ENCODE measurements around the gene PPP1R13B. TPM values are rescaled to one million over a fixed set of nuclear protein-coding genes. Genes with fewer than 3 reads are reported as not detected.

The PPP1R13B gene
- polyA plus RNA-seq, 1 donor (not counting 4 experiments of a cell fraction or from before 2014, with no cell fraction given), result 7.7 TPM

DNA sequence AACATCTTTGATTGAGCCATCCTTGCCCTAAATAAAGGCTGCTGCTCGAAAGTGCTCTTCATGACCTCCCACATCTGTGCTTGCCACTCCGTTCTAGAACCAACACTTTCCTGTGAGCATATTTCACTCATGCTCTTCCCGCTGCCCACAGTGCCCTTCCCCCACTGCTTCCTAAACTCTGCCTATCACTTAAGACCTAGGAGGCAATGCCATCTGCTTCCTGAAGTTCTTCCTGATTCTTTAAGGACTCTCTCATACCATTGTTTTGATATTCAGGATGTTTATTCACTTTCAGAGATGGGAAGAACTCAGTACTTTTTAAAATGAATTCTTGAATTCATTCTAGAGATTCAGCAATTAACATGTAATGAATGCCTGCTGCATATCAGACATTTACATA lies 81.8 kb downstream of the PPP1R13B start:
- no peaks in the 10 kb centered on the region for H3K9me1 ChIP-seq (ENCODE audit: control insufficient read depth, extremely low read depth, insufficient read depth, low read length)
- H3K9me3 ChIP-seq (ENCODE audit: control insufficient read depth, low read depth, low read length), result no peaks in the 10 kb centered on the region
- H3K9ac ChIP-seq (ENCODE audit: control insufficient read depth, extremely low read depth, insufficient read depth, low read length), result no peak overlapping the region
- peaks cover 0 to 2% of the 10 kb centered on the region in 2 experiments for H3K36me3 ChIP-seq (ENCODE audit: control insufficient read depth in 2 of 2, extremely low read depth in 1 of 2, insufficient read depth in 2 of 2, low read length in 2 of 2)
- H3K4me3 ChIP-seq (ENCODE audit: control insufficient read depth in 2 of 3, extremely low read depth in 1 of 3, insufficient read depth in 2 of 3, low read depth in 1 of 3, low read length in 3 of 3), result no peak overlapping the region
- H3K4me2 ChIP-seq (ENCODE audit: control insufficient read depth, extremely low read depth, insufficient read depth, low read depth, low read length), result no peak overlapping the region
- H3K79me2 ChIP-seq (ENCODE audit: control insufficient read depth, insufficient read depth, low read length), result no peaks in the 10 kb centered on the region
- no peak overlapping the region for H3K27ac ChIP-seq (ENCODE audit: control insufficient read depth, insufficient read depth, low read length)
- dilution Hi-C loops (cut with MboI; ENCODE audit: extremely low pct_ligation_motif_present, low sequenced_read_pairs), result no loop called here
- TF ChIP-seq EZH2 (IDR thresholded peaks at IDR 0.05; ENCODE audit: low read length), result no peak
- TF ChIP-seq, protein P1, sequence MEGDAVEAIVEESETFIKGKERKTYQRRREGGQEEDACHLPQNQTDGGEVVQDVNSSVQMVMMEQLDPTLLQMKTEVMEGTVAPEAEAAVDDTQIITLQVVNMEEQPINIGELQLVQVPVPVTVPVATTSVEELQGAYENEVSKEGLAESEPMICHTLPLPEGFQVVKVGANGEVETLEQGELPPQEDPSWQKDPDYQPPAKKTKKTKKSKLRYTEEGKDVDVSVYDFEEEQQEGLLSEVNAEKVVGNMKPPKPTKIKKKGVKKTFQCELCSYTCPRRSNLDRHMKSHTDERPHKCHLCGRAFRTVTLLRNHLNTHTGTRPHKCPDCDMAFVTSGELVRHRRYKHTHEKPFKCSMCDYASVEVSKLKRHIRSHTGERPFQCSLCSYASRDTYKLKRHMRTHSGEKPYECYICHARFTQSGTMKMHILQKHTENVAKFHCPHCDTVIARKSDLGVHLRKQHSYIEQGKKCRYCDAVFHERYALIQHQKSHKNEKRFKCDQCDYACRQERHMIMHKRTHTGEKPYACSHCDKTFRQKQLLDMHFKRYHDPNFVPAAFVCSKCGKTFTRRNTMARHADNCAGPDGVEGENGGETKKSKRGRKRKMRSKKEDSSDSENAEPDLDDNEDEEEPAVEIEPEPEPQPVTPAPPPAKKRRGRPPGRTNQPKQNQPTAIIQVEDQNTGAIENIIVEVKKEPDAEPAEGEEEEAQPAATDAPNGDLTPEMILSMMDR (optimal IDR thresholded peaks at IDR 0.05 in 1 of 3, IDR thresholded peaks at IDR 0.05 in 1 of 3, conservative IDR thresholded peaks at IDR 0.05 in 1 of 3; ENCODE audit: extremely low read depth in 1 of 3, insufficient read depth in 2 of 3, low read length in 3 of 3), result no peak
- DNase-seq (ENCODE audit: low read depth, low spot score) (no peak), FAIRE-seq (no peak)
- no peaks in the 10 kb centered on the region for H4K20me1 ChIP-seq (ENCODE audit: control insufficient read depth, extremely low read depth, insufficient read depth, low read length)
- no peak overlapping the region for H2AFZ ChIP-seq (ENCODE audit: control insufficient read depth, low read length)
- no peaks in the 10 kb centered on the region for H3K4me1 ChIP-seq (ENCODE audit: control insufficient read depth, extremely low read depth, insufficient read depth, low read length)
- no peaks in the 10 kb centered on the region for H3K27me3 ChIP-seq (ENCODE audit: control insufficient read depth, extremely low read depth, insufficient read depth, low read length)

DNA sequence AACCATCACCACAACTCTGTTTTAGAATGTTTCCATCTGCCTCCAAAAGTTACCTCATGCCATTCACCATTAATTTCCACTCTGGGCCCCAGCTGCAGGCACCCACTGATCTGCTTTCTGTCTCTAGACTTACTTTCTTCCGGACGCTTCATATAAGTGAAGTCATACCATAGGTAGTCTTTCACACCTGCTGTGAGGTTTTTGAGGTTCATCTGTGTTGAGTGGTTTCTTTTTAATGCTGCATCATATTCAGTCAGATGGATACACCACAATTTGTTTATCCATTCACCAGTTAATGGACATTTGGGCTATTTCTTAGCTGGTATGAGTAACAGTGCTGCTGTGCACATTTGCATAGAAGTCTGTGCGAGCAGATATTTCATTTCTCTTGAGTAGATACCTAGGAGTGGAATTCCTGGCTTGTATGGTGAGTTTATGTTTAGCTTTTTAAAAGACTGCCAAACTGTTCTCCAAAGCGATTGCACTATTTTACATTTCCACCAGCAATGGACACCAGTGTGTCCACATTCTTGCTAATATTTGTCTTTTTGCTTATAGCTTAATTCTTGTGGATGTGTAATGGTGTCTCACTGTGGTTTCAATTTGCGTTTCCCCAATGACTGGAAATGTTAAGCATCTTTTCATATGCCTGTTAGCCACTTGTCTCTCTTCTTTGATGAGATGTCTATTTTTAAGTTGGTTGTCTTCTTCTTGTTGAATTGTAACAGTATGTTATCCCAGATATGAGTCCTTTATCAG lies 83.5 kb downstream of the PPP1R13B start:
- Histone ChIP-seq H3K36me3 (ENCODE audit: control insufficient read depth in 2 of 2, extremely low read depth in 1 of 2, insufficient read depth in 2 of 2, low read length in 2 of 2) (peaks cover 0 to 2% of the 10 kb centered on the region in 2 experiments), H3K27ac (ENCODE audit: control insufficient read depth, insufficient read depth, low read length) (no peak overlapping the region), H4K20me1 (ENCODE audit: control insufficient read depth, extremely low read depth, insufficient read depth, low read length) (no peaks in the 10 kb centered on the region), H3K4me3 (ENCODE audit: control insufficient read depth in 2 of 3, extremely low read depth in 1 of 3, insufficient read depth in 2 of 3, low read depth in 1 of 3, low read length in 3 of 3) (no peak overlapping the region), H3K4me2 (ENCODE audit: control insufficient read depth, extremely low read depth, insufficient read depth, low read depth, low read length) (no peak overlapping the region), H3K9ac (ENCODE audit: control insufficient read depth, extremely low read depth, insufficient read depth, low read length) (no peak overlapping the region), H3K27me3 (ENCODE audit: control insufficient read depth, extremely low read depth, insufficient read depth, low read length) (no peaks in the 10 kb centered on the region), H3K9me1 (ENCODE audit: control insufficient read depth, extremely low read depth, insufficient read depth, low read length) (no peaks in the 10 kb centered on the region), H3K4me1 (ENCODE audit: control insufficient read depth, extremely low read depth, insufficient read depth, low read length) (no peaks in the 10 kb centered on the region), H3K9me3 (ENCODE audit: control insufficient read depth, low read depth, low read length) (no peaks in the 10 kb centered on the region), H3K79me2 (ENCODE audit: control insufficient read depth, insufficient read depth, low read length) (no peaks in the 10 kb centered on the region), H2AFZ (ENCODE audit: control insufficient read depth, low read length) (no peak overlapping the region)
- DNase-seq (ENCODE audit: low read depth, low spot score) (no peak), FAIRE-seq (no peak)
- TF ChIP-seq, protein P1 (optimal IDR thresholded peaks at IDR 0.05 in 1 of 3, IDR thresholded peaks at IDR 0.05 in 1 of 3, conservative IDR thresholded peaks at IDR 0.05 in 1 of 3; ENCODE audit: extremely low read depth in 1 of 3, insufficient read depth in 2 of 3, low read length in 3 of 3), result no peak
- no peak for TF ChIP-seq EZH2 (IDR thresholded peaks at IDR 0.05; ENCODE audit: low read length)
- dilution Hi-C loops (cut with MboI; ENCODE audit: extremely low pct_ligation_motif_present, low sequenced_read_pairs), result no loop called here
